GM21825 (cell line): ENCODE measurements around the gene NDUFAF8.

Experiments used
- ATAC-seq: cut with Tn5 transposase; IDR thresholded peaks from one replicate; pipeline ENCODE4 v1.9.1; 2021; ENCODE audit warnings: mild to moderate bottlenecking, moderate library complexity; ENCODE audit not compliant: unreplicated experiment

Gene NDUFAF8

GRCh38 chr17:81267390-81268067 lies 28.4 kb downstream of the NDUFAF8 start:
- ATAC-seq = no peak

GRCh38 chr17:81270279-81270678 lies 31.2 kb downstream of the NDUFAF8 start:
- no peak for ATAC-seq

- no peak for ATAC-seq
Observed at GRCh38 chr17:81271226-81271625, 32.1 kb downstream of the NDUFAF8 start.

GRCh38 chr17:81272616-81273015 lies 33.5 kb downstream of the NDUFAF8 start:
- ATAC-seq = no peak

- no peak for ATAC-seq
Observed at GRCh38 chr17:81273698-81274470, 34.8 kb downstream of the NDUFAF8 start.

GRCh38 chr17:81274471-81274855 lies 35.3 kb downstream of the NDUFAF8 start:
- ATAC-seq = no peak

GRCh38 chr17:81276781-81277180 lies 37.7 kb downstream of the NDUFAF8 start:
- ATAC-seq = no peak

GRCh38 chr17:81277421-81277820 lies 38.3 kb downstream of the NDUFAF8 start:
- ATAC-seq = no peak

- no peak for ATAC-seq
Observed at GRCh38 chr17:81277946-81278693, 39.0 kb downstream of the NDUFAF8 start.

GRCh38 chr17:81278831-81279230 lies 39.7 kb downstream of the NDUFAF8 start:
- no peak for ATAC-seq

GRCh38 chr17:81279278-81280275 lies 40.5 kb downstream of the NDUFAF8 start:
- ATAC-seq = no peak

- ATAC-seq = no peak
Observed at GRCh38 chr17:81280571-81280970, 41.5 kb downstream of the NDUFAF8 start.

- no peak for ATAC-seq
Observed at GRCh38 chr17:81282141-81282540, 43.0 kb downstream of the NDUFAF8 start.

GRCh38 chr17:81282876-81283275 lies 43.8 kb downstream of the NDUFAF8 start:
- no peak for ATAC-seq

GRCh38 chr17:81285179-81285878 lies 46.2 kb downstream of the NDUFAF8 start:
- ATAC-seq = no peak

GRCh38 chr17:81285894-81286293 lies 46.8 kb downstream of the NDUFAF8 start:
- ATAC-seq = no peak

- no peak for ATAC-seq
Observed at GRCh38 chr17:81286491-81287145, 47.5 kb downstream of the NDUFAF8 start.

GRCh38 chr17:81287152-81287551 lies 48.0 kb downstream of the NDUFAF8 start:
- no peak for ATAC-seq

- ATAC-seq = no peak
Observed at GRCh38 chr17:81287741-81288430, 48.8 kb downstream of the NDUFAF8 start.
